NCI-H1048 (cell line): ENCODE results near the gene MAOA.

Experiments
- DNase-seq: peaks from one replicate; lab custom pipeline; 2025; lab: John Stamatoyannopoulos, UW

The MAOA gene

DNA sequence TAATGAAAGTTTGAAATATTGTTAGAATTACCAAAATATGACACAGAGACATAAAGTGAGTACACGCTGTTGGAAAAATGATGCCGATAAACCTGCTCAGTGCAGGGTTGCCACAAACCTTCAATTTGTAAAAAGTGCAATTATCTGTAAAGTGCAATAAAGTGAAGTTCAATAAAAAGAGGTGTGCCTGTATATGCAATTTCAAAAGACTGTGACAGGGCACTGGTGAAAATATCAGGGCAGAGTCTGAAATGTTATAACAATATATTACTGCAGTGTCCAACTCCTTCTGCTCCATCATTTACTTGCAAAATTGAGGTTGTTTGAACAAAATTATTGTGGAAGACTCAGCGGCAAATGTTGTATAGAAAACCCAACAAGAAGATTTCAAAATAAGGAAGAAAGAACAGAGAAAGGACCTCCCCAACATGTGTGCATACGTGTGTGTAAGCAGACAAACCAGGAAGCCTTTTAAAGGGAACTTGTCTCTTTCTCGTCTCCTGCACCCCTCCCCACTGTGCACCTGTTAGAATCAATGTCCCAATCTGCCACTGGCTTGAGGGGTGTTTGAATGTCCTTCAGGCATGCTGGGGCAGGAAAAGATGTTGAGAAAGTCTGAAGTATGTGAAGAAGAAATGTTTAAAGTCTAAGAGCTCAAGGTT lies 130.0 kb downstream of the MAOA start:
- no peak for DNase-seq
